Astrocyte (in vitro differentiated cells and primary cell): ENCODE measurements around the gene ASAP2. TPM values are rescaled to one million over a fixed set of nuclear protein-coding genes. Genes with fewer than 3 reads are reported as not detected.
A peak's percentile ranks its signal among the peaks of the same experiment; 100 is the strongest.

Experiments used
- DNase-seq: peaks from one replicate; pipeline ENCODE4 v3.0.0-alpha.2; 2010; ENCODE audit warnings: low read depth
- FAIRE-seq: peaks from 2 replicates; lab custom pipeline; 2011; peaks lifted over from hg19 to GRCh38; lab: Jason Lieb, UNC
- H2AFZ ChIP-seq: 2 replicates; pipeline ENCODE4 v1.6.0; 2012; ENCODE audit warnings: low read depth, low read length, inconsistent platforms
- H3K27ac ChIP-seq: 2 replicates; pipeline ENCODE4 v1.5.1; 2011; ENCODE audit warnings: low read depth, low read length, inconsistent platforms
- H3K27me3 ChIP-seq: 2 replicates; pipeline ENCODE4 v1.6.0; 2011; ENCODE audit warnings: low read length, inconsistent platforms; ENCODE audit not compliant: insufficient read depth
- H3K36me3 ChIP-seq: 2 replicates; pipeline ENCODE4 v1.5.1; 2011; ENCODE audit warnings: low read length, inconsistent platforms; ENCODE audit not compliant: insufficient read depth
- H3K4me1 ChIP-seq: 2 replicates; pipeline ENCODE4 v1.5.1; 2011; ENCODE audit warnings: low read length, inconsistent platforms; ENCODE audit not compliant: insufficient read depth
- H3K4me2 ChIP-seq: 2 replicates; pipeline ENCODE4 v1.6.0; 2012; ENCODE audit warnings: low read length, inconsistent platforms
- H3K4me3 ChIP-seq: 2 replicates; pipeline ENCODE4 v1.5.1; 2011; ENCODE audit warnings: low read depth, mild to moderate bottlenecking, low read length, inconsistent platforms; ENCODE audit not compliant: insufficient read depth
- H3K79me2 ChIP-seq: 2 replicates; pipeline ENCODE4 v1.6.0; 2012; ENCODE audit warnings: mild to moderate bottlenecking, low read length, inconsistent platforms; ENCODE audit not compliant: insufficient read depth
- H3K9ac ChIP-seq: 2 replicates; pipeline ENCODE4 v1.6.0; 2012; ENCODE audit warnings: mild to moderate bottlenecking, low read length, inconsistent platforms
- H3K9me3 ChIP-seq: 2 replicates; pipeline ENCODE4 v1.5.1; 2012; ENCODE audit warnings: low read depth, mild to moderate bottlenecking, low read length, inconsistent platforms; ENCODE audit not compliant: insufficient read depth
- H4K20me1 ChIP-seq: 2 replicates; pipeline ENCODE4 v1.6.0; 2012; ENCODE audit warnings: low read length, inconsistent platforms; ENCODE audit not compliant: insufficient read depth
- H3K27ac Mint-ChIP-seq: one replicate; pipeline ENCODE4 v1.8.0; 2021; ENCODE audit warnings: mild to moderate bottlenecking, mixed read lengths; ENCODE audit not compliant: unreplicated experiment
- H3K27me3 Mint-ChIP-seq: one replicate; pipeline ENCODE4 v1.8.0; 2021; ENCODE audit warnings: low read depth, mixed read lengths; ENCODE audit not compliant: unreplicated experiment
- H3K36me3 Mint-ChIP-seq: one replicate; pipeline ENCODE4 v1.8.0; 2021; ENCODE audit warnings: low read depth, mixed read lengths; ENCODE audit not compliant: unreplicated experiment
- H3K4me1 Mint-ChIP-seq: one replicate; pipeline ENCODE4 v1.8.0; 2021; ENCODE audit warnings: low read depth, mixed read lengths; ENCODE audit not compliant: unreplicated experiment
- H3K4me3 Mint-ChIP-seq: one replicate; pipeline ENCODE4 v1.8.0; 2021; ENCODE audit warnings: mild to moderate bottlenecking, moderate library complexity, mixed read lengths; ENCODE audit not compliant: unreplicated experiment
- H3K9me3 Mint-ChIP-seq: one replicate; pipeline ENCODE4 v1.8.0; 2021; ENCODE audit warnings: mild to moderate bottlenecking, mixed read lengths; ENCODE audit not compliant: unreplicated experiment
- CTCF ChIP-seq: IDR thresholded peaks from 2 replicates; pipeline ENCODE4 v1.5.1; 2011; ENCODE audit warnings: low read depth, mild to moderate bottlenecking, inconsistent platforms, low read length, moderate library complexity; ENCODE audit not compliant: insufficient read depth
- EZH2 ChIP-seq: IDR thresholded peaks from 2 replicates; pipeline ENCODE4 v1.6.1; 2012; ENCODE audit warnings: mild to moderate bottlenecking, low read length, inconsistent platforms; ENCODE audit not compliant: insufficient read depth
- total RNA-seq: library from RNA; stranded (reverse); gene quantifications from 2 replicates; pipeline ENCODE4 v1.2.1, GENCODE V29; 2021

Gene ASAP2
- total RNA-seq, 1 donor from 2014 or later: 62.6 TPM

GRCh38 chr2:9281145-9281544 lies 74.5 kb downstream of the ASAP2 start:
- Histone ChIP-seq H3K4me3 (no peak overlapping the region), H3K4me1 (peaks cover 11% of the 10 kb centered on the region), H3K36me3 (peaks cover 20% of the 10 kb centered on the region), H3K27me3 (no peaks in the 10 kb centered on the region), H3K27ac (no peak overlapping the region), H2AFZ (no peak overlapping the region), H3K79me2 (peaks cover 61% of the 10 kb centered on the region), H4K20me1 (peaks cover 34% of the 10 kb centered on the region), H3K9ac (no peak overlapping the region), H3K9me3 (no peaks in the 10 kb centered on the region), H3K4me2 (no peak overlapping the region)
- DNase-seq: no peak
- peaks cover 37% of the 10 kb centered on the region for H3K4me1 Mint-ChIP-seq
- no peak overlapping the region for H3K4me3 Mint-ChIP-seq
- H3K36me3 Mint-ChIP-seq: peaks cover 19% of the 10 kb centered on the region
- FAIRE-seq: no peak
- TF ChIP-seq CTCF (no peak), EZH2 (no peak)
- no peaks in the 10 kb centered on the region for H3K9me3 Mint-ChIP-seq
- H3K27me3 Mint-ChIP-seq: no peaks in the 10 kb centered on the region
- no peak overlapping the region for H3K27ac Mint-ChIP-seq

- FAIRE-seq: no peak
- Mint-ChIP-seq H3K4me3 (no peak overlapping the region), H3K9me3 (no peaks in the 10 kb centered on the region), H3K36me3 (peaks cover 21% of the 10 kb centered on the region), H3K27me3 (no peaks in the 10 kb centered on the region), H3K4me1 (peaks cover 41% of the 10 kb centered on the region), H3K27ac (peak overlapping the region; percentile 38)
- no peak overlapping the region for H3K4me2 ChIP-seq
- H3K27me3 ChIP-seq: no peaks in the 10 kb centered on the region
- no peak overlapping the region for H3K4me3 ChIP-seq
- DNase-seq: no peak
- no peak for TF ChIP-seq CTCF
- no peak for TF ChIP-seq EZH2
- H3K27ac ChIP-seq: no peak overlapping the region
- peaks cover 21% of the 10 kb centered on the region for H3K4me1 ChIP-seq
- peaks cover 24% of the 10 kb centered on the region for H4K20me1 ChIP-seq
- H2AFZ ChIP-seq: no peak overlapping the region
- H3K79me2 ChIP-seq: peaks cover 50% of the 10 kb centered on the region
- no peak overlapping the region for H3K9ac ChIP-seq
- H3K9me3 ChIP-seq: no peaks in the 10 kb centered on the region
- H3K36me3 ChIP-seq: peaks cover 20% of the 10 kb centered on the region
These were observed 75.8 kb downstream of the ASAP2 start for GRCh38 chr2:9282128-9283112.
